Neural cell (in vitro differentiated cells): ENCODE data around the gene SLC39A2.
"Not testable (repeated sequence)": the region's sequence is repeated elsewhere in the genome, so short reads cannot be mapped to it uniquely, and the experiment has no call there.

ENCODE experiments used
- EP300 ChIP-seq: fragments of 450-650 bp; conservative IDR thresholded peaks from 2 replicates; pipeline ENCODE4 v1.6.1; 2014; ENCODE audit warnings: antibody characterized with exemption, mild to moderate bottlenecking, moderate library complexity; ENCODE audit not compliant: poor library complexity, severe bottlenecking
- EZH2 ChIP-seq: fragments of 200-600, 300-800 bp; shearing (Covaris generic), sonication (generic); IDR thresholded peaks from 2 replicates; pipeline ENCODE4 v1.6.1; 2014; ENCODE audit warnings: antibody characterized with exemption, low read length, borderline replicate concordance, mild to moderate bottlenecking; ENCODE audit not compliant: insufficient read depth, poor library complexity, severe bottlenecking
- MXI1 ChIP-seq: fragments of 450-650 bp; conservative IDR thresholded peaks from 2 replicates; pipeline ENCODE4 v1.6.1; 2014; ENCODE audit warnings: antibody characterized with exemption, mild to moderate bottlenecking; ENCODE audit not compliant: poor library complexity, severe bottlenecking
- POLR2AphosphoS5 ChIP-seq: IDR thresholded peaks from 2 replicates; pipeline ENCODE4 v1.6.1; 2012
- TF ChIP-seq, protein P1 (sequence below): fragments of 450-650 bp; IDR thresholded peaks from 2 replicates; pipeline ENCODE4 v1.5.1; 2014; ENCODE audit warnings: antibody characterized with exemption, mild to moderate bottlenecking, moderate library complexity; ENCODE audit not compliant: poor library complexity, severe bottlenecking
- TF ChIP-seq, protein P2 (sequence below): IDR thresholded peaks from 2 replicates; pipeline ENCODE4 v1.6.1; 2012; ENCODE audit warnings: borderline replicate concordance

DNA sequence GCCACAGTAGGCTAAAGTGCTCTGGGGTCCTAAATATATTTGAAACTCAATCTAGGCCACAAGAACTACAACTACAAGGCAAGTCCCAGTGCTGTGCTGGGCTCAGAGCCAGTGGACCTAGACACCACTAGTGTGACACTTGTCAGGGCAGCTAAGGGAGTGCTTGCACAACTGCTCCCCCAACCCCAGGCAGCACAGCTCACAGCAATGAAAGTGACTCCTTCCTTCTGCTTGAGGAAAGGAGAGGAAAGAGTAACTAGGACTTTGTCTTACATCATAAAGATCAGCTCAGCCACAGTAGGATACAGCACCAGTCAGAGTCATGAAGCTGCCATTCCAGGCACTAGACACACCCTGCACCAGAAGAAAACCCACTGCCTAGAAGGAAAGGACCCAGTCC, 40.1 kb upstream of the SLC39A2 start:
- TF ChIP-seq POLR2AphosphoS5, EZH2, MXI1, EP300: not testable (repeated sequence)
- TF ChIP-seq, protein P1, sequence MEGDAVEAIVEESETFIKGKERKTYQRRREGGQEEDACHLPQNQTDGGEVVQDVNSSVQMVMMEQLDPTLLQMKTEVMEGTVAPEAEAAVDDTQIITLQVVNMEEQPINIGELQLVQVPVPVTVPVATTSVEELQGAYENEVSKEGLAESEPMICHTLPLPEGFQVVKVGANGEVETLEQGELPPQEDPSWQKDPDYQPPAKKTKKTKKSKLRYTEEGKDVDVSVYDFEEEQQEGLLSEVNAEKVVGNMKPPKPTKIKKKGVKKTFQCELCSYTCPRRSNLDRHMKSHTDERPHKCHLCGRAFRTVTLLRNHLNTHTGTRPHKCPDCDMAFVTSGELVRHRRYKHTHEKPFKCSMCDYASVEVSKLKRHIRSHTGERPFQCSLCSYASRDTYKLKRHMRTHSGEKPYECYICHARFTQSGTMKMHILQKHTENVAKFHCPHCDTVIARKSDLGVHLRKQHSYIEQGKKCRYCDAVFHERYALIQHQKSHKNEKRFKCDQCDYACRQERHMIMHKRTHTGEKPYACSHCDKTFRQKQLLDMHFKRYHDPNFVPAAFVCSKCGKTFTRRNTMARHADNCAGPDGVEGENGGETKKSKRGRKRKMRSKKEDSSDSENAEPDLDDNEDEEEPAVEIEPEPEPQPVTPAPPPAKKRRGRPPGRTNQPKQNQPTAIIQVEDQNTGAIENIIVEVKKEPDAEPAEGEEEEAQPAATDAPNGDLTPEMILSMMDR: not testable (repeated sequence)
- TF ChIP-seq, protein P2, sequence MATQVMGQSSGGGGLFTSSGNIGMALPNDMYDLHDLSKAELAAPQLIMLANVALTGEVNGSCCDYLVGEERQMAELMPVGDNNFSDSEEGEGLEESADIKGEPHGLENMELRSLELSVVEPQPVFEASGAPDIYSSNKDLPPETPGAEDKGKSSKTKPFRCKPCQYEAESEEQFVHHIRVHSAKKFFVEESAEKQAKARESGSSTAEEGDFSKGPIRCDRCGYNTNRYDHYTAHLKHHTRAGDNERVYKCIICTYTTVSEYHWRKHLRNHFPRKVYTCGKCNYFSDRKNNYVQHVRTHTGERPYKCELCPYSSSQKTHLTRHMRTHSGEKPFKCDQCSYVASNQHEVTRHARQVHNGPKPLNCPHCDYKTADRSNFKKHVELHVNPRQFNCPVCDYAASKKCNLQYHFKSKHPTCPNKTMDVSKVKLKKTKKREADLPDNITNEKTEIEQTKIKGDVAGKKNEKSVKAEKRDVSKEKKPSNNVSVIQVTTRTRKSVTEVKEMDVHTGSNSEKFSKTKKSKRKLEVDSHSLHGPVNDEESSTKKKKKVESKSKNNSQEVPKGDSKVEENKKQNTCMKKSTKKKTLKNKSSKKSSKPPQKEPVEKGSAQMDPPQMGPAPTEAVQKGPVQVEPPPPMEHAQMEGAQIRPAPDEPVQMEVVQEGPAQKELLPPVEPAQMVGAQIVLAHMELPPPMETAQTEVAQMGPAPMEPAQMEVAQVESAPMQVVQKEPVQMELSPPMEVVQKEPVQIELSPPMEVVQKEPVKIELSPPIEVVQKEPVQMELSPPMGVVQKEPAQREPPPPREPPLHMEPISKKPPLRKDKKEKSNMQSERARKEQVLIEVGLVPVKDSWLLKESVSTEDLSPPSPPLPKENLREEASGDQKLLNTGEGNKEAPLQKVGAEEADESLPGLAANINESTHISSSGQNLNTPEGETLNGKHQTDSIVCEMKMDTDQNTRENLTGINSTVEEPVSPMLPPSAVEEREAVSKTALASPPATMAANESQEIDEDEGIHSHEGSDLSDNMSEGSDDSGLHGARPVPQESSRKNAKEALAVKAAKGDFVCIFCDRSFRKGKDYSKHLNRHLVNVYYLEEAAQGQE: not testable (repeated sequence)
